HCT116 (cell line): ENCODE results near the gene SND1. TPM values are rescaled to one million over a fixed set of nuclear protein-coding genes. Genes with fewer than 3 reads are reported as not detected.

Source experiments
- ATAC-seq: fragments of 200-7000 bp; cut with Tn5 transposase; 2 replicates; pipeline ENCODE4 v1.9.1; 2020; ENCODE audit warnings: mild to moderate bottlenecking, moderate library complexity
- BruUV-seq: library from RNA; stranded (reverse); fragments of 400-500 nt; replicated peaks from 2 replicates; lab custom pipeline; 2021; lab: Mats Ljungman, UMichigan
- CTCF ChIA-PET: fragments of 300-600 bp; sonication (Branson Sonifier 250); formaldehyde crosslinking; loops from one replicate; lab custom pipeline; 2021; ENCODE audit warnings: antibody characterized with exemption; lab: Charles Lee
- POLR2A ChIA-PET: fragments of 300-600, 350-600 bp; sonication (Branson Sonifier 250); formaldehyde crosslinking; loops from one replicate; lab custom pipeline; 2021; ENCODE audit warnings: antibody characterized with exemption; lab: Charles Lee
- RAD21 ChIA-PET, 2 experiments: fragments of 300-600 bp; sonication (Branson Sonifier 250); formaldehyde crosslinking; loops; one replicate each; lab custom pipeline; 2023; ENCODE audit warnings: low total read pairs in 2 of 2; ENCODE audit not compliant: uncharacterized antibody in 2 of 2, unreplicated experiment in 2 of 2, low non-redundant PET in 1 of 2; lab: Charles Lee
- DNase-seq: peaks from one replicate; pipeline ENCODE4 v3.0.0-alpha.2; 2010; ENCODE audit warnings: low read depth, low spot score
- H2AFZ ChIP-seq: fragments of 200-600 bp; shearing (Covaris generic), sonication (generic); 2 replicates; pipeline ENCODE4 v1.6.1; 2017; ENCODE audit warnings: low read depth, mixed run types, mixed read lengths, antibody characterized with exemption, low read length; ENCODE audit not compliant: poor library complexity, severe bottlenecking
- H3K27ac ChIP-seq: 2 replicates; pipeline ENCODE4 v1.5.1; 2012; ENCODE audit warnings: low read depth, low read length
- H3K27me3 ChIP-seq: fragments of 200-600 bp; sonication (generic); 2 replicates; pipeline ENCODE4 v1.6.1; 2016; ENCODE audit warnings: mixed run types, low read length, mixed read lengths; ENCODE audit not compliant: insufficient read depth
- H3K36me3 ChIP-seq, 2 experiments: fragments of 200-500 bp in 1 of 2; fragments of 200-600 bp in 1 of 2; sonication (Bioruptor generic) in 1 of 2; sonication (generic) in 1 of 2; 2 replicates each; pipeline versions ENCODE4 v1.5.1 to v1.6.1; 2014 to 2016; ENCODE audit warnings: low read length in 2 of 2, inconsistent platforms in 1 of 2, mixed read lengths in 1 of 2, mixed run types in 1 of 2; ENCODE audit not compliant: insufficient read depth in 2 of 2, control insufficient read depth in 1 of 2
- H3K4me1 ChIP-seq, 2 experiments: fragments of 200-600 bp in 1 of 2; sonication (generic) in 1 of 2; 2 replicates each; pipeline versions ENCODE4 v1.5.1 to v1.6.1; 2012 to 2017; ENCODE audit warnings: low read length in 2 of 2, inconsistent platforms in 1 of 2, mild to moderate bottlenecking in 1 of 2, mixed read lengths in 1 of 2, mixed run types in 1 of 2, moderate library complexity in 1 of 2; ENCODE audit not compliant: insufficient read depth in 2 of 2, control insufficient read depth in 1 of 2
- H3K4me2 ChIP-seq: fragments of 200-600 bp; sonication (generic); 2 replicates; pipeline ENCODE4 v1.6.1; 2017; ENCODE audit warnings: mixed run types, low read length, mixed read lengths
- H3K4me3 ChIP-seq, 2 experiments: fragments of 200-600 bp in 1 of 2; sonication (generic) in 1 of 2; replicated peaks in 1 of 2; 2 replicates each; pipeline ENCODE4 v1.5.1; 2011 to 2016; ENCODE audit warnings: low read length in 2 of 2, control low read depth in 1 of 2, low read depth in 1 of 2, mild to moderate bottlenecking in 1 of 2, mixed read lengths in 1 of 2, mixed run types in 1 of 2
- H3K79me2 ChIP-seq: fragments of 200-600 bp; sonication (generic); 2 replicates; pipeline ENCODE4 v1.6.1; 2017; ENCODE audit warnings: mild to moderate bottlenecking, mixed run types, low read length, moderate library complexity, mixed read lengths; ENCODE audit not compliant: insufficient read depth
- H3K9ac ChIP-seq: fragments of 200-600 bp; sonication (generic); 2 replicates; pipeline ENCODE4 v1.6.1; 2016; ENCODE audit warnings: low read length, mixed read lengths
- H3K9me2 ChIP-seq: fragments of 200-600 bp; sonication (generic), shearing (Covaris generic); 2 replicates; pipeline ENCODE4 v1.6.1; 2017; ENCODE audit warnings: mixed run types, mild to moderate bottlenecking, moderate library complexity; ENCODE audit not compliant: insufficient read depth
- H3K9me3 ChIP-seq, 2 experiments: fragments of 200-500 bp in 1 of 2; fragments of 200-600 bp in 1 of 2; sonication (Bioruptor generic) in 1 of 2; sonication (generic) in 1 of 2; 2 replicates each; pipeline ENCODE4 v1.6.1; 2014 to 2017; ENCODE audit warnings: low read length in 2 of 2, mixed read lengths in 2 of 2, inconsistent platforms in 1 of 2, low read depth in 1 of 2, mild to moderate bottlenecking in 1 of 2, mixed run types in 1 of 2, moderate library complexity in 1 of 2; ENCODE audit not compliant: control insufficient read depth in 1 of 2, insufficient read depth in 1 of 2
- H4K20me1 ChIP-seq: fragments of 200-600 bp; sonication (generic), shearing (Covaris generic); 2 replicates; pipeline ENCODE4 v1.6.1; 2017; ENCODE audit warnings: mixed run types, mild to moderate bottlenecking, moderate library complexity; ENCODE audit not compliant: insufficient read depth
- ATF3 ChIP-seq: IDR thresholded peaks from 2 replicates; pipeline ENCODE4 v1.6.1; 2012
- CEBPB ChIP-seq: IDR thresholded peaks from 2 replicates; pipeline ENCODE4 v1.6.1; 2012; ENCODE audit warnings: low read depth
- EGR1 ChIP-seq: IDR thresholded peaks from 2 replicates; pipeline ENCODE4 v1.6.1; 2012; ENCODE audit warnings: low read depth
- ELF1 ChIP-seq: IDR thresholded peaks from 2 replicates; pipeline ENCODE4 v1.6.1; 2012; ENCODE audit warnings: low read depth, borderline replicate concordance
- EZH2 ChIP-seq: fragments of 200-600 bp; sonication (generic); IDR thresholded peaks from 2 replicates; pipeline ENCODE4 v1.6.1; 2017; ENCODE audit warnings: antibody characterized with exemption, mixed run types
- EZH2phosphoT487 ChIP-seq: fragments of 200-600 bp; IDR thresholded peaks from 2 replicates; pipeline ENCODE4 v1.6.1; 2018; ENCODE audit warnings: antibody characterized with exemption, borderline replicate concordance
- FOSL1 ChIP-seq: IDR thresholded peaks from 2 replicates; pipeline ENCODE4 v1.6.1; 2012; ENCODE audit warnings: low read depth
- JUND ChIP-seq: IDR thresholded peaks from 2 replicates; pipeline ENCODE4 v1.6.1; 2012
- POLR2A ChIP-seq: IDR thresholded peaks from 2 replicates; pipeline ENCODE4 v1.7.0; 2011; ENCODE audit warnings: borderline replicate concordance; ENCODE audit not compliant: insufficient read depth, insufficient read length; ENCODE audit errors: extremely low read depth
- POLR2AphosphoS5 ChIP-seq: IDR thresholded peaks from 2 replicates; pipeline ENCODE4 v1.6.1; 2011; ENCODE audit warnings: mild to moderate bottlenecking, low read depth, low read length, moderate library complexity
- SIN3A ChIP-seq: IDR thresholded peaks from 2 replicates; pipeline ENCODE4 v1.6.1; 2012; ENCODE audit warnings: low read depth
- SP1 ChIP-seq: IDR thresholded peaks from 2 replicates; pipeline ENCODE4 v1.6.1; 2012; ENCODE audit warnings: low read depth
- TCF7L2 ChIP-seq: IDR thresholded peaks from 2 replicates; pipeline ENCODE4 v1.7.0; 2011; ENCODE audit warnings: borderline replicate concordance, inconsistent platforms; ENCODE audit not compliant: insufficient read depth, insufficient read length; ENCODE audit errors: extremely low read depth
- ZFX ChIP-seq: fragments of 450-650 bp; IDR thresholded peaks from 2 replicates; pipeline ENCODE4 v1.6.1; 2017
- intact Hi-C: fragments of 100-400 bp; cut with micrococcal nuclease; formaldehyde crosslinking; loops from 2 replicates; pipeline ENCODE4 v1.10.0; 2022
- total RNA-seq: library from RNA; stranded (reverse); gene quantifications from one replicate; pipeline ENCODE4 v1.2.1, GENCODE V29; 2021; ENCODE audit not compliant: unreplicated experiment
- TF ChIP-seq, protein P1 (sequence below): IDR thresholded peaks from 2 replicates; pipeline ENCODE4 v1.6.1; 2012; ENCODE audit warnings: low read depth
- TF ChIP-seq, protein P2 (sequence below): IDR thresholded peaks from 2 replicates; pipeline ENCODE4 v1.6.1; 2012

SND1 gene
- total RNA-seq, 1 experiment from 2014 or later = 169 TPM

DNA sequence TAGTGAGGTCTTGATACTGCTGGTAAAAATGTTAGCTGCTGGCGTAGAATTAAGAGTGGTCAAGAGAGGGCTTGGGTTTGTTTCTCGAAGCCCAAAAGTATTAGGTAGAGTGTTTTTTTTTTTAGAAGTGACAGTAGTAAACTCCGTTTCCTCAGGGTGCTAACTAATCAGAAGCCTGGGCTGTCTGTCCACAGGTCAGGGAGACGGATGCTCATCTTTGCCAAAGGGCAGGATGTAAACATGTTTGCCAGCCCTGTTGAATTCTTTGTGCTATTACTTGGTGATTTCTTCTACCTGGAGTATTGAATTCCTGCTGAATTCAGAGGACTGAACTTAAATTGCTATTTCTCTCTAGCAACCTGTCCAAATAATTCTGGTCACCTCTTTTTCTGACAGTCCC is 117.1 kb downstream of the SND1 start (continued):
- TF ChIP-seq ATF3 (no peak), SP1 (no peak), EZH2phosphoT487 (no peak)
- TF ChIP-seq, protein P1, sequence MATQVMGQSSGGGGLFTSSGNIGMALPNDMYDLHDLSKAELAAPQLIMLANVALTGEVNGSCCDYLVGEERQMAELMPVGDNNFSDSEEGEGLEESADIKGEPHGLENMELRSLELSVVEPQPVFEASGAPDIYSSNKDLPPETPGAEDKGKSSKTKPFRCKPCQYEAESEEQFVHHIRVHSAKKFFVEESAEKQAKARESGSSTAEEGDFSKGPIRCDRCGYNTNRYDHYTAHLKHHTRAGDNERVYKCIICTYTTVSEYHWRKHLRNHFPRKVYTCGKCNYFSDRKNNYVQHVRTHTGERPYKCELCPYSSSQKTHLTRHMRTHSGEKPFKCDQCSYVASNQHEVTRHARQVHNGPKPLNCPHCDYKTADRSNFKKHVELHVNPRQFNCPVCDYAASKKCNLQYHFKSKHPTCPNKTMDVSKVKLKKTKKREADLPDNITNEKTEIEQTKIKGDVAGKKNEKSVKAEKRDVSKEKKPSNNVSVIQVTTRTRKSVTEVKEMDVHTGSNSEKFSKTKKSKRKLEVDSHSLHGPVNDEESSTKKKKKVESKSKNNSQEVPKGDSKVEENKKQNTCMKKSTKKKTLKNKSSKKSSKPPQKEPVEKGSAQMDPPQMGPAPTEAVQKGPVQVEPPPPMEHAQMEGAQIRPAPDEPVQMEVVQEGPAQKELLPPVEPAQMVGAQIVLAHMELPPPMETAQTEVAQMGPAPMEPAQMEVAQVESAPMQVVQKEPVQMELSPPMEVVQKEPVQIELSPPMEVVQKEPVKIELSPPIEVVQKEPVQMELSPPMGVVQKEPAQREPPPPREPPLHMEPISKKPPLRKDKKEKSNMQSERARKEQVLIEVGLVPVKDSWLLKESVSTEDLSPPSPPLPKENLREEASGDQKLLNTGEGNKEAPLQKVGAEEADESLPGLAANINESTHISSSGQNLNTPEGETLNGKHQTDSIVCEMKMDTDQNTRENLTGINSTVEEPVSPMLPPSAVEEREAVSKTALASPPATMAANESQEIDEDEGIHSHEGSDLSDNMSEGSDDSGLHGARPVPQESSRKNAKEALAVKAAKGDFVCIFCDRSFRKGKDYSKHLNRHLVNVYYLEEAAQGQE = no peak
- TF ChIP-seq, protein P2, sequence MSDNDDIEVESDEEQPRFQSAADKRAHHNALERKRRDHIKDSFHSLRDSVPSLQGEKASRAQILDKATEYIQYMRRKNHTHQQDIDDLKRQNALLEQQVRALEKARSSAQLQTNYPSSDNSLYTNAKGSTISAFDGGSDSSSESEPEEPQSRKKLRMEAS = no peak

DNA sequence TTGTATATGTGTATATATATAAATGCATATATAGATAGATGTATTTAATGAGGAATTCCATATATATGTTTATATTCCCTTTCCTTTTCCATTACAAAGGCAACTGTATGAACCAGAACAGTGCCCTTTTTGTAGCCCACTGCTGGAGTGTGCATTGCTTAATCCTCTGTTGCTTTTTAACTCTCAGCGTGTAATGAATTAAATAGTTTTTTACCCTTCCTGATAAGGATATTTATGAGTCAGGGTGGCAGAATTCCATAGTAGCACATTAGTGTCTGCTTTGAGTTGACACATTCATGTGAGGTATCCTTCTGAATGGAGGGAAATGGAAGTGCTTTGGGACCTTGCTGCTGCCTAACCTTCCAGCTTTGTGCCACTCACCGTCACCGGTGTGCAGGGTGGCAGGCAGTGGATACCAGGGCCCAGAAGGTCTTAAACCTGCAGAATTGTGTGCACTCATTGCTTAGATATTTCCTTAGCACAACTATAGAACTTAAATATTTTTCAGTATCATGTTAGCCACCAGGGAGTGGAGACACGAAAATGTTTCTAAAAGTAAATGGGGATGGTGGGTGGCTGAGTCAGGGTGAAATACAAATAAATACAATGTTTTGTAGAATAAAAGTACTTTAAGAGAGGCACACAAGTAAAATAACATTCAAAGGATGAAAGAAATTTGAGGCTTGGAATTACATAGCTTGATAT is 117.9 kb downstream of the SND1 start:
- peaks cover 80% of the 10 kb centered on the region for H3K79me2 ChIP-seq
- RAD21 ChIA-PET = no interaction called here

More for the DNA sequence above, 117.9 kb downstream of the SND1 start:
- H3K36me3 ChIP-seq = no peaks in the 10 kb centered on the region
- no peak for TF ChIP-seq ZFX
- TF ChIP-seq EZH2 = no peak
- TF ChIP-seq POLR2A = no peak
- TF ChIP-seq SIN3A = no peak
- no peak for TF ChIP-seq FOSL1
- TF ChIP-seq JUND = no peak
- TF ChIP-seq CEBPB = no peak
- TF ChIP-seq EGR1 = no peak
- TF ChIP-seq POLR2AphosphoS5 = no peak
- TF ChIP-seq TCF7L2 = no peak
- TF ChIP-seq ATF3 = no peak
- no peak for TF ChIP-seq ELF1
- no peak overlapping the region for H3K4me2 ChIP-seq
- BruUV-seq = no TSS peak
- H4K20me1 ChIP-seq = 0 out of 2 replicates have a peak, but pooled peaks cover 13% of the 10 kb centered on the region
- no peak overlapping the region for H3K27ac ChIP-seq
- no peaks in the 10 kb centered on the region for H3K9me3 ChIP-seq
- ATAC-seq = no peak
- H2AFZ ChIP-seq = no peak overlapping the region
- no peak overlapping the region for H3K4me3 ChIP-seq
- intact Hi-C loops = no loop called here
- no peak for DNase-seq
- CTCF ChIA-PET = interaction anchor here (1.0 kb wide), 1 partner anchor 22 kb away, joined by 3 read pairs; no protein-coding TSS in a partner anchor
- H3K9me2 ChIP-seq = no peaks in the 10 kb centered on the region
- H3K9ac ChIP-seq = no peak overlapping the region
- H3K27me3 ChIP-seq = no peaks in the 10 kb centered on the region
- POLR2A ChIA-PET = no interaction called here
- H3K4me1 ChIP-seq = no peaks in the 10 kb centered on the region
